Measurements from ENCODE around the gene TRMT5. TPM values are rescaled to one million over a fixed set of nuclear protein-coding genes. Genes with fewer than 3 reads are reported as not detected.

Gene TRMT5
- total RNA-seq, 1 experiment from 2014 or later, result 24.9 TPM

DNA sequence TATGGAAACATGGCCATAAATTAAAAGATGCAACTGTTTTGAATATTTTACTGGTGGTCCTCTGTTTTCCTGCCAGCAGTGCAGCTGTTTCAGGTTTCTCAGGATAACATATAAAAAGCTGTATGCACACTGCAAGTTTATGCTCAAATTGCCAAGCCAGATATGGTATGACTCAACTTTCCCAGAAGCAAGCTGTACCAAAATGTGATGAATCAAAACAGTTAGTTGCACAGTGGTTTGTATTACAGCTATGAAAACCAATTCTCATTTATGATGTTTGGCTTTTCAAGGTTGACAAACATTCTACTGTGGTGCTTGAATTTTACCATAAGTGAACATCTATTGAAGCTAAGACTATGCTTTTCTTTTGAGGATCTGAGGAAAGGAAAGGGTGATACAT, 15.5 kb downstream of the TRMT5 start:
- Histone ChIP-seq H3K9ac (ENCODE audit: extremely low read depth, insufficient read length, low read length) (no peak overlapping the region), H4K8ac (replicated peaks; ENCODE audit: insufficient read length, low read depth, low read length) (no peak overlapping the region), H4K5ac (ENCODE audit: insufficient read length, low read depth, low read length) (no peak overlapping the region), H2AK5ac (ENCODE audit: insufficient read length, low read length) (no peak overlapping the region), H3K27me3 (ENCODE audit: insufficient read depth, low read length) (no peaks in the 10 kb centered on the region), H3K4me1 (ENCODE audit: insufficient read depth, low read length) (no peaks in the 10 kb centered on the region), H2BK15ac (ENCODE audit: low read depth, low read length) (no peak overlapping the region), H3K4me2 (ENCODE audit: insufficient read depth, insufficient read length, low read length) (no peak overlapping the region), H3K23ac (ENCODE audit: insufficient read length, low read depth, low read length) (no peak overlapping the region), H3K79me2 (ENCODE audit: insufficient read depth, low read length) (no peaks in the 10 kb centered on the region), H2AFZ (ENCODE audit: low read length) (no peak overlapping the region), H3K79me1 (ENCODE audit: insufficient read depth, low read depth, low read length, poor library complexity, severe bottlenecking) (no peaks in the 10 kb centered on the region), H3T11ph (ENCODE audit: low read length) (no peak overlapping the region), H2BK120ac (ENCODE audit: low read depth, low read length, poor library complexity, severe bottlenecking) (no peak overlapping the region), H4K20me1 (ENCODE audit: control insufficient read depth, insufficient read depth, insufficient read length) (no peaks in the 10 kb centered on the region), H3K18ac (ENCODE audit: insufficient read length, low read depth, low read length) (no peak overlapping the region), H3K4ac (ENCODE audit: low read depth, low read length) (no peak overlapping the region), H3K23me2 (ENCODE audit: insufficient read length, low read depth, low read length, poor library complexity, severe bottlenecking) (no peaks in the 10 kb centered on the region), H3K56ac (ENCODE audit: insufficient read length, low read depth, low read length) (no peak overlapping the region), H3K14ac (ENCODE audit: insufficient read depth, low read length) (no peak overlapping the region), H3K27ac (ENCODE audit: insufficient read length, low read depth, low read length) (no peak overlapping the region), H3K9me3 (ENCODE audit: control insufficient read depth, low read depth, low read length) (no peaks in the 10 kb centered on the region), H2BK20ac (ENCODE audit: low read depth, low read length, poor library complexity, severe bottlenecking) (no peak overlapping the region), H2BK12ac (ENCODE audit: insufficient read length, low read depth, low read length) (no peak overlapping the region), H4K91ac (ENCODE audit: insufficient read length, low read depth, low read length) (no peak overlapping the region), H2BK5ac (ENCODE audit: insufficient read length, low read length) (no peak overlapping the region)
- H3K4me1 Mint-ChIP-seq, result no peaks in the 10 kb centered on the region
- H3K9me3 Mint-ChIP-seq, result no peaks in the 10 kb centered on the region; a peak in 1 of 5 replicates
- DNase-seq, result no peak
- no peaks in the 10 kb centered on the region for H3K27me3 Mint-ChIP-seq (ENCODE audit: low read depth)
- TF ChIP-seq, protein P1, sequence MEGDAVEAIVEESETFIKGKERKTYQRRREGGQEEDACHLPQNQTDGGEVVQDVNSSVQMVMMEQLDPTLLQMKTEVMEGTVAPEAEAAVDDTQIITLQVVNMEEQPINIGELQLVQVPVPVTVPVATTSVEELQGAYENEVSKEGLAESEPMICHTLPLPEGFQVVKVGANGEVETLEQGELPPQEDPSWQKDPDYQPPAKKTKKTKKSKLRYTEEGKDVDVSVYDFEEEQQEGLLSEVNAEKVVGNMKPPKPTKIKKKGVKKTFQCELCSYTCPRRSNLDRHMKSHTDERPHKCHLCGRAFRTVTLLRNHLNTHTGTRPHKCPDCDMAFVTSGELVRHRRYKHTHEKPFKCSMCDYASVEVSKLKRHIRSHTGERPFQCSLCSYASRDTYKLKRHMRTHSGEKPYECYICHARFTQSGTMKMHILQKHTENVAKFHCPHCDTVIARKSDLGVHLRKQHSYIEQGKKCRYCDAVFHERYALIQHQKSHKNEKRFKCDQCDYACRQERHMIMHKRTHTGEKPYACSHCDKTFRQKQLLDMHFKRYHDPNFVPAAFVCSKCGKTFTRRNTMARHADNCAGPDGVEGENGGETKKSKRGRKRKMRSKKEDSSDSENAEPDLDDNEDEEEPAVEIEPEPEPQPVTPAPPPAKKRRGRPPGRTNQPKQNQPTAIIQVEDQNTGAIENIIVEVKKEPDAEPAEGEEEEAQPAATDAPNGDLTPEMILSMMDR (conservative IDR thresholded peaks at IDR 0.05), result no peak
- H3K27ac Mint-ChIP-seq, result no peak overlapping the region
- no peaks in the 10 kb centered on the region for H3K36me3 Mint-ChIP-seq (ENCODE audit: insufficient read depth in 1 of 3, low read depth in 3 of 3)
- no peak overlapping the region for H3K4me3 Mint-ChIP-seq
